OCI-M2 (cell line): ENCODE measurements around the gene USP48.
A peak's percentile ranks its signal among the peaks of the same experiment; 100 is the strongest.
"Not testable (repeated sequence)": the region's sequence is repeated elsewhere in the genome, so short reads cannot be mapped to it uniquely, and the experiment has no call there.

Source experiments
- DNase-seq: peaks from one replicate; lab custom pipeline; 2025; ENCODE audit not compliant: unreplicated experiment; lab: John Stamatoyannopoulos, UW

The USP48 gene

GRCh38 chr1:21782868-21783678 lies at the start of gene USP48:
USP48 (minus strand) TSS chr1:21783149; CDS start chr1:21782957, 192 bp downstream.
- peak; percentile 31 for DNase-seq

GRCh38 chr1:21831454-21831970 lies 48.6 kb upstream of the USP48 start:
- no peak for DNase-seq

- DNase-seq: no peak
These were observed 48.0 kb upstream of the USP48 start for GRCh38 chr1:21830792-21831453.

- DNase-seq: no peak
These were observed 46.3 kb upstream of the USP48 start for GRCh38 chr1:21829294-21829693.

- no peak for DNase-seq
These were observed 45.7 kb upstream of the USP48 start for GRCh38 chr1:21828506-21829210.

- DNase-seq: no peak
These were observed 45.1 kb upstream of the USP48 start for GRCh38 chr1:21828075-21828474.

GRCh38 chr1:21827141-21827679 lies 44.3 kb upstream of the USP48 start:
- DNase-seq: no peak

- not testable (repeated sequence) for DNase-seq
These were observed 43.7 kb upstream of the USP48 start for GRCh38 chr1:21826694-21827093.

- no peak for DNase-seq
These were observed 42.4 kb upstream of the USP48 start for GRCh38 chr1:21825393-21825792.

- DNase-seq: no peak
These were observed 42.0 kb upstream of the USP48 start for GRCh38 chr1:21824926-21825325.

- DNase-seq: no peak
These were observed 41.2 kb upstream of the USP48 start for GRCh38 chr1:21823980-21824702.

- no peak for DNase-seq
These were observed 40.4 kb upstream of the USP48 start for GRCh38 chr1:21823206-21823979.

- DNase-seq: no peak
These were observed 39.4 kb upstream of the USP48 start for GRCh38 chr1:21822349-21822748.

GRCh38 chr1:21821385-21822019 lies 38.6 kb upstream of the USP48 start:
- no peak for DNase-seq

GRCh38 chr1:21820597-21821232 lies 37.8 kb upstream of the USP48 start:
- DNase-seq: no peak

GRCh38 chr1:21818656-21819055 lies 35.7 kb upstream of the USP48 start:
- no peak for DNase-seq

- no peak for DNase-seq
These were observed 33.8 kb upstream of the USP48 start for GRCh38 chr1:21816602-21817302.

- no peak for DNase-seq
These were observed 32.9 kb upstream of the USP48 start for GRCh38 chr1:21815724-21816321.
